Activated T-helper 1 cell treated with anti-CD3 and anti-CD28 coated beads, Interleukin-12 subunit alpha, Interleukin-12 subunit beta, Interleukin-2, Interleukin-4 antibody, amounts not matched to agents 30 ng/mL and 10 ng/mL and 1 ng/mL, durations not matched to agents 14 hours and 24 hours and 36 hours (primary cell): Measurements from ENCODE around the gene CHD3. TPM values are rescaled to one million over a fixed set of nuclear protein-coding genes. Genes with fewer than 3 reads are reported as not detected.

Source experiments
- DNase-seq: peaks from one replicate; pipeline ENCODE4 v3.0.0; 2021; ENCODE audit warnings: low spot score
- H3K27ac Mint-ChIP-seq: one replicate; pipeline ENCODE4 v1.8.0; 2021; ENCODE audit warnings: mild to moderate bottlenecking, mixed read lengths
- H3K27me3 Mint-ChIP-seq: one replicate; pipeline ENCODE4 v1.8.0; 2022; ENCODE audit warnings: mild to moderate bottlenecking, moderate library complexity, mixed read lengths; ENCODE audit not compliant: insufficient read depth
- H3K36me3 Mint-ChIP-seq: one replicate; pipeline ENCODE4 v1.8.0; 2021; ENCODE audit warnings: low read depth, mixed read lengths
- H3K4me1 Mint-ChIP-seq: one replicate; pipeline ENCODE4 v1.8.0; 2021; ENCODE audit warnings: low read depth, mixed read lengths
- H3K4me3 Mint-ChIP-seq: one replicate; pipeline ENCODE4 v1.8.0; 2021; ENCODE audit warnings: mild to moderate bottlenecking, moderate library complexity, mixed read lengths
- H3K9me3 Mint-ChIP-seq: one replicate; pipeline ENCODE4 v1.8.0; 2021; ENCODE audit warnings: mixed read lengths
- intact Hi-C: fragments of 100-400 bp; cut with micrococcal nuclease; formaldehyde crosslinking; loops from one replicate; pipeline ENCODE4 v1.15.1; 2024
- total RNA-seq: library from RNA; stranded (reverse); gene quantifications from 2 replicates; pipeline ENCODE4 v1.2.3, GENCODE V29; 2022

Gene CHD3
- total RNA-seq, 1 donor from 2014 or later, result 125 TPM

GRCh38 chr17:7897090-7897489 lies 8.5 kb downstream of the CHD3 start:
- peaks cover 65% of the 10 kb centered on the region for H3K36me3 Mint-ChIP-seq
- H3K27ac Mint-ChIP-seq, result no peak overlapping the region
- no peak for DNase-seq
- H3K27me3 Mint-ChIP-seq, result no peaks in the 10 kb centered on the region
- H3K4me1 Mint-ChIP-seq, result peaks cover 9% of the 10 kb centered on the region
- intact Hi-C loops, result no loop called here
- no peaks in the 10 kb centered on the region for H3K9me3 Mint-ChIP-seq
- H3K4me3 Mint-ChIP-seq, result no peak overlapping the region

GRCh38 chr17:7897773-7898172 lies 9.2 kb downstream of the CHD3 start:
- Mint-ChIP-seq H3K4me3 (peak overlapping the region; percentile 3), H3K36me3 (peaks cover 67% of the 10 kb centered on the region), H3K4me1 (peaks cover 8% of the 10 kb centered on the region), H3K27me3 (no peaks in the 10 kb centered on the region), H3K27ac (peak overlapping the region; percentile 79), H3K9me3 (no peaks in the 10 kb centered on the region)
- intact Hi-C loops, result loop anchor here (1.0 kb wide), 1 partner anchor 35 kb away; no protein-coding TSS in a partner anchor
- no peak for DNase-seq

DNA sequence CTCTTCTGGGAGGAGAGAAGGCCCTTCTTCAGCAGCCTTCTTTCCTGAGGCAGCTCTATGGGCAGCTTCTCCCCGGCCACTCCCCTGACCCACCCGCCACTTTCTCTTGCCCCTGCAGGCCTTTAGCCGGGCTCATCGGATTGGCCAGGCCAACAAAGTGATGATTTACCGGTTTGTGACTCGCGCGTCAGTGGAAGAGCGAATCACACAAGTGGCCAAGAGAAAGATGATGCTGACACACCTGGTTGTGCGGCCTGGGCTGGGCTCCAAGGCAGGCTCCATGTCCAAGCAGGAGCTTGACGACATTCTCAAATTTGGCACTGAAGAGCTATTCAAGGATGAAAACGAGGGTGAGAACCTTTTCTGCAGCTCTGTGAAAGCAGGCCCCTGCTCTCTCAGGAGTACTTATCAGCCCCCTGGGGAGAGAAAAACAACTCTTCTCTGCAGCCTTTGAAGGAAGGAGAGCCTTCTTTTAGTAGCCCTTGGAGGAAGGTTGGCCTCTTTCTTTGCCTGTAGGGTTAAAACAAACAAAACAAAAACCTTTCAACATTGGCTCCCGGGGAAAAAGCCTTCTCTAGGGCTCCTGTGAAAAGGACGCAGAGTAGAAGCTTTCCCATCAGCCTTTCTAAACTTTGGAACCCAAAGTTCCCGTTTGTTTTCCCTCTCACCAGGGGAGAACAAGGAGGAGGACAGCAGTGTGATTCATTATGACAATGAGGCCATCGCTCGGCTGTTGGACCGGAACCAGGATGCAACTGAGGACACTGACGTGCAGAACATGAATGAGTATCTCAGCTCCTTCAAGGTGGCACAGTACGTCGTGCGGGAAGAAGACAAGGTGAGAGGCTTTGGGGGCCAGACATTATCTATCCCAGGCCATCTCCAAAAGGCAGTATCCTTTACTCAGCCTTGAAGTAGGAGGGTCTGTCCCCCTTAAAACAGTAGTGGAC lies 14.8 kb downstream of the CHD3 start:
- Mint-ChIP-seq H3K27me3 (no peaks in the 10 kb centered on the region), H3K9me3 (no peaks in the 10 kb centered on the region), H3K27ac (no peak overlapping the region), H3K36me3 (peaks cover 69% of the 10 kb centered on the region), H3K4me3 (no peak overlapping the region), H3K4me1 (no peaks in the 10 kb centered on the region)
- DNase-seq, result no peak
- intact Hi-C loops, result no loop called here

DNA sequence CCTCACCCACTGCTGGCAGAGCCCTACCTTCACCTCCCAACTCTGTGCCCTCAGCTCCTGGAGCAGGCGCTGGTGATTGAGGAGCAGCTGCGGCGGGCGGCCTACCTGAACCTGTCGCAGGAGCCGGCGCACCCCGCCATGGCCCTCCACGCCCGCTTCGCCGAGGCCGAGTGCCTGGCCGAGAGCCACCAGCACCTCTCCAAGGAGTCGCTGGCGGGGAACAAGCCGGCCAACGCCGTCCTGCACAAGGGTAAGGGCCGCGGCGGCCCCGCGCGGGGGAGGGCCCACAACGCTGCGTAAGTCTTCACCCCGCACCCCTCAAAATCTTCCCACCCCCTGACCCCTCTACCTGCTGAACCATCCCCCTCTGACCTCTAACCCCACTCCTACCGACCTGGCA lies 20.5 kb downstream of the CHD3 start:
- Mint-ChIP-seq H3K4me1 (peaks cover 14% of the 10 kb centered on the region), H3K36me3 (peaks cover 58% of the 10 kb centered on the region), H3K9me3 (no peaks in the 10 kb centered on the region), H3K27ac (no peak overlapping the region), H3K27me3 (no peaks in the 10 kb centered on the region), H3K4me3 (no peak overlapping the region)
- DNase-seq, result no peak
- intact Hi-C loops, result no loop called here

- H3K9me3 Mint-ChIP-seq, result no peaks in the 10 kb centered on the region
- H3K36me3 Mint-ChIP-seq, result peaks cover 53% of the 10 kb centered on the region
- DNase-seq, result no peak
- intact Hi-C loops, result no loop called here
- no peak overlapping the region for H3K4me3 Mint-ChIP-seq
- H3K27ac Mint-ChIP-seq, result peak overlapping the region; percentile 20
- peaks cover 22% of the 10 kb centered on the region for H3K4me1 Mint-ChIP-seq
- no peaks in the 10 kb centered on the region for H3K27me3 Mint-ChIP-seq
Observed at GRCh38 chr17:7910281-7910680, 21.7 kb downstream of the CHD3 start.

- Mint-ChIP-seq H3K9me3 (no peaks in the 10 kb centered on the region), H3K4me3 (no peak overlapping the region)
Observed at GRCh38 chr17:7910711-7911110, 22.1 kb downstream of the CHD3 start.

DNA sequence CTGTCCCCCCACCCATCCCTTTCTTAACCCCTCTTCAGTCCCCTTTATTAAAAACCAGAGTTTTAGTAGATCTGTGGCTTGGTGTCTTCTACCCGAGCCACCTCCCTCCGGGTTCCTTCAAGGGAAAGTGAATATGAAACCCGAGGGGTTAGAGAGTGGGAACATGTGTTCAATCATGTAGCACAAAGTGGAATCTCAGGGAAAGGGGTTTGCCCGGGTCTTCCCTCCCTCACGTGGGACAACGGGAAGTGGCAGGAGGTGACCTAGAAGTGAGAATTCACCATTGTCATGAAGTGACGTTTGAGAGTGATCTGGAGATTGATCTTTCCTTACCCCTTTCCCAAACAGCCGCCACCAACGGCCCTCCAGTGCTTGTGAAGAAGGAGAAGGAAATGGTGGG lies 22.5 kb downstream of the CHD3 start:
- DNase-seq, result no peak
- H3K27ac Mint-ChIP-seq, result no peak overlapping the region
- no peak overlapping the region for H3K4me3 Mint-ChIP-seq
- H3K36me3 Mint-ChIP-seq, result peaks cover 50% of the 10 kb centered on the region
- peaks cover 24% of the 10 kb centered on the region for H3K4me1 Mint-ChIP-seq
- no peaks in the 10 kb centered on the region for H3K27me3 Mint-ChIP-seq
- intact Hi-C loops, result no loop called here
- no peaks in the 10 kb centered on the region for H3K9me3 Mint-ChIP-seq

More at GRCh38 chr17:7910711-7911110, 22.1 kb downstream of the CHD3 start:
- peaks cover 24% of the 10 kb centered on the region for H3K4me1 Mint-ChIP-seq
- H3K36me3 Mint-ChIP-seq, result peaks cover 51% of the 10 kb centered on the region
- no peak overlapping the region for H3K27ac Mint-ChIP-seq
- no peak for DNase-seq
- intact Hi-C loops, result no loop called here
- no peaks in the 10 kb centered on the region for H3K27me3 Mint-ChIP-seq

GRCh38 chr17:7912927-7913524 lies 24.4 kb downstream of the CHD3 start:
- Mint-ChIP-seq H3K4me3 (peak overlapping the region; percentile 75), H3K9me3 (no peaks in the 10 kb centered on the region), H3K27ac (peak overlapping the region; percentile 45), H3K27me3 (no peaks in the 10 kb centered on the region), H3K36me3 (peaks cover 40% of the 10 kb centered on the region), H3K4me1 (peaks cover 33% of the 10 kb centered on the region)
- intact Hi-C loops, result loop anchor here (1.0 kb wide), 5 partner anchors 51 to 144 kb away; partner anchors contain the start of gene NAA38
- peak; percentile 49 for DNase-seq

DNA sequence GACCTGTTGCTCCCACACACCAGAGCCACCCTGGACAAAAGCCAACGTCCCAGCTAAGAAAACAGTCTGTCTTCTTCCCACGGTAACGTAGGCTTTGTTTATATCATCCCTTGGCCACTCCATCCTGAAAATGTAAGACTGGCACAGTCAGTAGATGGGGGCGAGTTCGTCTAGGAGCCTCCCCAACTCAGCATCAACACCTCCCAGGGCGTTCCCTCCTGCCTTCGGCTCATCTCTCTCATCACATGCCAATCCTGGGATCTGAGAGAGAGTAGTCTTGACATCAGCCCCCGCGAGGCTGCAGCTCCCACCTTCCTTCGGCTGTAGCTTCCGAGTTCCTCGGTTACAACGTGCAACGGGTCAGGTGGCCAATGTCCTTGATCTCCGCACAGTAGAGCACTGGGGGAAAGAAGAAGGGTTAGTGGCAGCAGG lies 26.6 kb downstream of the CHD3 start:
- Mint-ChIP-seq H3K4me3 (peak overlapping the region; percentile 92), H3K9me3 (no peaks in the 10 kb centered on the region), H3K27me3 (no peaks in the 10 kb centered on the region), H3K27ac (peak overlapping the region; percentile 96), H3K4me1 (peaks cover 33% of the 10 kb centered on the region), H3K36me3 (peaks cover 24% of the 10 kb centered on the region)
- DNase-seq, result no peak
- intact Hi-C loops, result loop anchor here (1.0 to 2.0 kb wide), 4 partner anchors 17 to 71 kb away; partner anchors contain the start of gene CNTROB

DNA sequence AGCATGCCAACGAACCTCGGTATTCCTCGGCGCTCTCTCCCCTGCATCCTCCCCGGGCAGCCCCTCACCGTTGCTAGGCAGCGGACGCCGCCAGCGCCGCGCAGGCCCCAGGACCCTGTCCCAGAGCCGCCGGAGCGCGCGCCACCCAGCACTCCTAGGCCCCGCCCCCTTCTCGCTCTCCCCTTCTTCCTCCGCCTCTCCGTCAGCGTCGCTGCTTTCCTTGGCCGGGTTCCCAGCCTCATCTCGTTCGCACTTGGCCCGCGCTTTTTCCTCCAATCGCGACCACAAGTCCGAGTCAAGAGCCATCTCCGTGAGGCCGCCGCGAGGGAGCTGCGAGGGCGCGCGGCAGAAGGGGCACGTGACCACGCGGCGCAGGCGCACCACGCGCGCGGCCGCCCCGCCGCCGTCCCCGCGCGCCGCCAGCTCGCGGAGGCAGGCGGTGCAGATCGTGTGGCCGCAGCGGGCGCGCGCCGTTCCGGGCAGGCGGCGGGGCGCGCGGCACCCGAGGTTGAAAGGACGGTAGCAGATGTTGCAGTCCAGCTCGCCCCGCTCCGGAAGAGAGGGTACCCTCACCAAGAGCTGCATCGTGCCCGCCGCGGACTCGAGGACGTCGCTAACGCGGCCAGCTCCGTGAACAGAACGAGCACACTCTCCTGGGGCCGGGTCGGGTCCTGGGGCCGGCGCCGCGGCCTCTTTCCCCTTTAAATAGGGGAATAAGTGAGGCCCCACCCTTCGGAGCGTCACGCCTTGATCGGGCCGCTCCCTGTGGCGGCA lies 27.2 kb downstream of the CHD3 start, which contains the start of gene RNF227:
Gene RNF227, minus strand, starts transcription at position 679 of the 774 bp plus-strand sequence. Its CDS starts 94 bp downstream, at position 585.
- H3K4me3 Mint-ChIP-seq, result peak within 1 kb of the TSS; percentile 92
- peak within 1 kb of the TSS; percentile 96 for H3K27ac Mint-ChIP-seq
- intact Hi-C loops, result loop anchor here (1.0 to 2.0 kb wide), 4 partner anchors 17 to 71 kb away; partner anchors contain the start of gene CNTROB
- peak; percentile 77 for DNase-seq
- peaks cover 33% of the 10 kb centered on the region for H3K4me1 Mint-ChIP-seq
- no peaks in the 10 kb centered on the region for H3K27me3 Mint-ChIP-seq
- peaks cover 19% of the 10 kb centered on the region for H3K36me3 Mint-ChIP-seq
- no peaks in the 10 kb centered on the region for H3K9me3 Mint-ChIP-seq

DNA sequence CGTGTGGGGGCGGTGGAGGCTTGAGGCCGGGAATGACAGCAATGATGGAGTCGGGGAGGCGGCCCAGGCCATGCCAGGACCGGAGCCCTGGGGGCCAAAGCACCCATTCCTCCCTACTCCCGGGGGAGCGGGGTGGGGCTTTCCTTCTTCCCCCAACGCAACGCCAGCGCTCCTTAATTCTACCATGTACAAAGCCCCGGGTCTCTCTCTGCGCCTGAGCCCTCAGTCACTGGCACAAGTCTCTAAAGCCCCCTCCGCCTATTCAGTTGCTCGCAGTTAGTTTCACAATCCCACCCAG lies 27.7 kb downstream of the CHD3 start:
- no peaks in the 10 kb centered on the region for H3K27me3 Mint-ChIP-seq

DNA sequence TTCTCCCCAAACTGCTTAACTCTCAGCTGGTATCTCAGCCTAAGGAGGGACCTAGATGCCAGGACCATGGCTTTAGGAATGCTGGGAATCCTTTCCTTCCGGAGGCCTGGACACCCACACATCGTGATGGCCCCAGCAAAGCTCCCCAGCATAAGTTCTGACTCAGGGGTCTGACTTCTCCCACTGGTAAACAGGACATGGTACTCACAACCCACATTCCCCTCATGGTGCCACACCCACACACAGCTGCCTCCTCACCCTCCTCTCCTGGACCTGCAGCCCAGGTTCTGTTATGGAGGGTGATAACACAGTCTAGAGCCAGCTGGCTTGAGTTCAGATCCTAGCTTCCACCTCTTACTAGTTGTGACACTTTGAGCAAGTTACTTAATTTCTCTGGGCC lies 28.2 kb downstream of the CHD3 start:
- H3K27me3 Mint-ChIP-seq, result no peaks in the 10 kb centered on the region
- peaks cover 14% of the 10 kb centered on the region for H3K36me3 Mint-ChIP-seq
- peak overlapping the region; percentile 61 for H3K27ac Mint-ChIP-seq
- H3K9me3 Mint-ChIP-seq, result no peaks in the 10 kb centered on the region
- peak overlapping the region; percentile 73 for H3K4me3 Mint-ChIP-seq
- no peak for DNase-seq
- intact Hi-C loops, result no loop called here
- H3K4me1 Mint-ChIP-seq, result peaks cover 34% of the 10 kb centered on the region

More for the DNA sequence above, 27.7 kb downstream of the CHD3 start:
- intact Hi-C loops, result no loop called here
- H3K4me1 Mint-ChIP-seq, result peaks cover 33% of the 10 kb centered on the region
- peak overlapping the region; percentile 61 for H3K27ac Mint-ChIP-seq
- peak overlapping the region; percentile 73 for H3K4me3 Mint-ChIP-seq
- H3K36me3 Mint-ChIP-seq, result peaks cover 16% of the 10 kb centered on the region
- H3K9me3 Mint-ChIP-seq, result no peaks in the 10 kb centered on the region
- no peak for DNase-seq
